RKO (cell line): Measurements from ENCODE around the gene PRDM1.

Experiments used
- DNase-seq: peaks from one replicate; pipeline ENCODE4 v3.0.0-alpha.2; 2016; ENCODE audit warnings: low spot score

PRDM1 gene

DNA sequence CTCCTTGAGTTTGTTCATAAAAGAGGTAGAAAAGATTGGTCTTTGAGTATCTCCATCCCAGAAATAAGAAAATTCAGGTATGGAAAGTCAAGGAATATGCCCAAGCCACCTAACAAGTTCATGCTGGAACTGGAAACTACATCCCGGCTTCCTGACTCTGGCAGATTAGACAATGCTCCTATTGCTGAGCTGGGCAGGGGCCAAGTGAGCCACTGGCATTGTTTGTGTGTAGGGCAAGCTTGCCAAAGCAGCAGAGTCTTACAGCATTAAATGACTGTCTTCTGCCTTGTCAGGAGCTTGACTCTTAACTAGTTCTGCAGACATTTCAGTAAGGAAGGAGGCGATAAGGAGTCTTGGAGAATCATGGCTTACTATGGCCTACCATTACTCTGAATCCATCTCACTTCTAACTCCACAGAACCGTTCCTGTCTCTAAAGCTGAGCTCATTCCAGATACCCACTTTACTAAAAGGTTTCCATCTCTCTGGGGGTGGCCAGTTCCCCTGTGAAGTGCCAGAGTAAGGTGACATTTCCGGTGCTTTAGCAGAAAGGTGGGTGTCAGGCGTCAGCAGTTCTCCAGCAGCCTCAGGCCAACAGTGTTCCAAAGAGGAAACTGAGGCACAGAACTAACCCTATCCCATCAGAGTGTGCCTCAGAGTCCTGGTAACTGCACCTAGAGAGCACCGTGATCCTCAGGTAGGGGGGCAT, 30.1 kb downstream of the PRDM1 start:
- no peak for DNase-seq

DNA sequence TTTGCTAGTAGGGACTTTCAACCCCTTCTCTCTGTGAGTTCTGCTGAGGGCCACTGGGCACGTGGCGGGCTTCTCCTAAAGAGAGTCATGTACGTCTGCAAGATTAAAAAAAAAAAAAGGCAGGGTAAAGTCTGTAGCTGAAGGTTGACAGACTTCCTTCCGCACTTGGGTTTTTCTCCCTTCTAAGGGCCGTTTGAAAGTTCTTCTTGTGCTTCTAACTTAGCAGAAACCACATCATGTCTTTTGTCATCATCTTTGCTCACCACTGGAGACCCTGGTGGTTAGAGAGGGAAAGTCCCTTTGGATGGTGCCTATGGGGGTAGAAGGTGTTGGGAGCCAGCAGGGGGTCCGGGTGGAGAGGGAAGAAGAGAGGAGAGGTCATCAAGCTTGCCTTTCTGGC, 31.4 kb downstream of the PRDM1 start:
- no peak for DNase-seq

DNA sequence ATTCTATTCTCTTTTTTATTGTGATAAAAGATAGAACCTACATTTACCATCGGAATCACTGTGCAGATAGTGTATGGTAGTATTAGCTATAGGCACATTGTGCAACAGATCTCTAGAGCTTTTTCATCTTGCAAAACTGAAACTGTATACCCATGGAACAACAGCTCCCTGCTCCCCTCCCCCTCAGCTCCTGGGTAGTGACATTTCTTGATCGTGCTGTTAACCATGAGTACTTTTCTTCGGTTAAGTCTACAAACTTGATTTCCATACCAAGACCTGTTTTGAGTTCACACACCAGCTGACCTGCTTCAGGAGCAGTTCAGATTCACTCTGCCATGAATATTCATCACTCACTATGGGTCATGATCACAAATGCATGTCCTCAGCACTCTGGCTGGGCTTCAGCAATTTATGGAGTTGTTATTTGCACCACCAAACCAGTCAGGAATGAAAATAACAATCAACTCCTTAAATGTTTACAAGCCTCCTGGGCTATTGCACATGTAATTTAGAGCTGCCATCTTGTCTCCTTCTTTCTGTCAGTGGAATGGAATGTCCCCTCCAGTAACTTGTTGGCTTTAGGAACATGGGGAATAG, 32.8 kb downstream of the PRDM1 start:
- no peak for DNase-seq

DNA sequence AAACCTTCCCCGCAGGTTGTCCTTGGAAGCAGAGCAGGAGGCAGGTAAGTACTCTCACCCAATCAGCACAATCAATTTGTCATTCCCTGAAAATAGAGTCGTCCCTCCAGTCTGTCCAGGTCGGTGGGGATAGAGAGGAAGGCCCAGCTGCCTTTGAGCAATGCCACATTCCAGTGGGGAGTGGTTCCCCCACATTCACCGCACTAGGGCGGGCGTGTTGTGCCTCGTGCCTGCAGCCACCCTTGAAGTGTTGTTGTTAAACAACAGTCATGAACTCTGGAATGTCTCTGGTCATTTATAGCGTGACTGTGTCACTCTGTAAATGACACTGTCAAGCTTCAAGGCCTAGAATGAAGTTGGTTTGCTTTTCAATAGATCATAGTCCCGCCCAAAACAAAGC, 33.4 kb downstream of the PRDM1 start:
- DNase-seq: no peak

DNA sequence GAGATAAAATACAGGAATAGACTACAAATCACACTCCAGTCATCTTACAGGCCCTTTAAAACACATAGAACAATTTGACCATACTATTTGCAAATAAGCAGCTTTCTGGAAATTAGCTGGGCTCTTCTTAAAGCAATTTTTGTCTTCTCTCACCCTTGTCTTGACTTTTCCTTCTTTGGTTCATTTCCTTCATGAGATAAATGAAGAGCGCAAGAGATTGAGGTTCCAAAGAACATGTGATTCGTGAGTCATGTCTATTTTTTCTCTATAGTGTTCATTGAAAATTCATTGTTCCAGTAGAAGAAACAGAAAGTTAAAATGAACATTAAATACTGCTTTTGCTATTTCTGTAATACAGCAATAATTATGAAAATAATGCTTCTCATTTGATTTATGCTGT, 33.9 kb downstream of the PRDM1 start:
- DNase-seq: no peak

DNA sequence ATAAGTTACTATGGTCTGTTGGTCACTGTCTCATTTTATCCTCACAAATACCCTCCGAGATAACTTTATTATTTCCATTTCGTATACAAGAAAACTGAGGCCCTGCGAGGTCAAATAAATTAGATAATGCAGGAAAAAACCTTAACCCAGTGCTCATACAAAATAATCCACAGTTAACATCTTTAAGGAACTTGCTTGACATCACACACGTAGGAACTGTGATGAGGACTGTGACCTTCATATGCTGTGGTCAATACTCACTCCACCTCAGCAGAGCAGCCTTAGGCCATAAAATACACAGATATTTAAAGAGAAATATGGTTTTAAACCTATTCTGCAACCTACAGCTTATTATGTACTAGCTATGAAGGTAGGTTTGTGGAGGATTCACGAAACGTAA, 34.3 kb downstream of the PRDM1 start:
- no peak for DNase-seq

DNA sequence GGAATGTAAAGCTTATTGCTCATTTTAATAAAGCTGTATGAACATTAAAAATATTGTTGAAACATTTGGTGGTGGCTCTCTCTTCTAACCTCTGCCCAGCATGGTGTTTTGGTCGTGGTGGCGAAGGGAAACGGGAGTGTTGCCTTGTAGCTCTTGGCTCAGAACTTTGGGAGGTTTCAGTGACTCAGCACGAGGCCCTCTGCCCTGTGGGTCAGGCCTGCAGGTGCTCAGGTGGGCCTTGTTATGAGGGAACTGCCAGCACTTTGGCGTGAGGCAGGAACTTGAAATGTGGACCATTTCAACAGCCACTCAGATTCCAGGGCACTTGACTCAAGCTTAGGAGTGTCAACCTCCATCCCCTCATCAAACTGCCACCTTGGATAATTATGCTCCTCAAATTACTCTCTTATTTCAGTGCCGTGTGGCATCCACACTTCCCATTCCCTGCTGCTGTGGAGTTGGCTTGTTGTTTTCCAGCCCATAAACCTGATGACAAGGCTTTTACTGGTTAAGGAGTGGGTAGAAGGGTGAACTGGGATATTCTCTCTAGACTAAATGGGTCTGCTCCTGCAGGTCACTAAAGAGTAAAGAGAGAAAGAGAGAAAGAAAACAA, 36.3 kb downstream of the PRDM1 start:
- no peak for DNase-seq

DNA sequence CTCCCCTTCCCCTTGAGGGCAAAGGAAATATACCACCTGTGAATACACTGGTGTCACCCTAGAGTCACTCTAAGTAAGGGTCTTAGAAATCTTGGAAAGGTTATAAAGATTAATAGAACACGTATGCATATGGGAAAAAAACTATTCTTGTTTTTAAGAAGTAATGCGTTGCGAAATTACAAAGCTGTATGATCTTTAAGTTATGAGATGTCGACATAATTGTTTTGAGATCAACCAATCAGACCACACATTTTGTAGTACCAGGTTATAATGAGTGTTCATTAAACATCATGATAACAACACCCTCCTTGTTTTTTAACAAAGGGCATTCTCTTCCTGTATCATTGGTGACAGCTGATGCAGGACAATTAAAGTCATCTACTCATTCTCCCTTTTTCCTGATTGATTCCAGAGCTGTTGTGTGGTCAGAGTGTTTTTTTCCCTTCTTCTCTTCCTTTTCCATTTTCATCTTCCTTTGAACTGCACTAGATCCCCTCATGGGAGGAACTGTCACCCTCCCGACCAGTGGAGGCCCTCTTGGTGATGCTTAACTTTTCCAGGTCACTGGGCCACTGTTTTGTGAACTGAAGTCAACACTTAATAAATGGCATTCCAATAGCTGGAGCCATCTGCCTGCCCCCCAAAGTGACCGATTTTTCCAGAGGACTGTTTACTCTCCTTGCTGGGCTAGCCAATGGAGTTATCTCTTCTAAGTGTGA, 37.0 kb downstream of the PRDM1 start:
- DNase-seq: no peak

DNA sequence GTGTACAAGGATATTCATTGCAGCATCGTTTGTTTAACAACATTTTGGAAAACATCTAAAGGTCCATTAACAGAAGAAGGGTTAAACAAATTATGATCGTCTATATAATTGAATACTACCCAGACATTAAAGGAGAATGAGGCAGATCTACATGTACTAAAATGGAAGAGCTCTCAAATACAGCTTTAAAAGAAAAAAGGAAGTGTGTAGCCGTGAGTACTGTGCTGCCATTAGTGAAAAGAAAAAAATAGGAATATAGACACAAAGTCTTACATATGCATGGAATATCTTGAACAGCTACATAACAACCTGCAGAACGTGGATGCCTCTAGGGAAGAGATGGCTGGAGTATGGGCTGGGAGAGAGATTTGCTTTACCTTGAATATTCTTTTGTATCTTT, 37.9 kb downstream of the PRDM1 start:
- DNase-seq: no peak

DNA sequence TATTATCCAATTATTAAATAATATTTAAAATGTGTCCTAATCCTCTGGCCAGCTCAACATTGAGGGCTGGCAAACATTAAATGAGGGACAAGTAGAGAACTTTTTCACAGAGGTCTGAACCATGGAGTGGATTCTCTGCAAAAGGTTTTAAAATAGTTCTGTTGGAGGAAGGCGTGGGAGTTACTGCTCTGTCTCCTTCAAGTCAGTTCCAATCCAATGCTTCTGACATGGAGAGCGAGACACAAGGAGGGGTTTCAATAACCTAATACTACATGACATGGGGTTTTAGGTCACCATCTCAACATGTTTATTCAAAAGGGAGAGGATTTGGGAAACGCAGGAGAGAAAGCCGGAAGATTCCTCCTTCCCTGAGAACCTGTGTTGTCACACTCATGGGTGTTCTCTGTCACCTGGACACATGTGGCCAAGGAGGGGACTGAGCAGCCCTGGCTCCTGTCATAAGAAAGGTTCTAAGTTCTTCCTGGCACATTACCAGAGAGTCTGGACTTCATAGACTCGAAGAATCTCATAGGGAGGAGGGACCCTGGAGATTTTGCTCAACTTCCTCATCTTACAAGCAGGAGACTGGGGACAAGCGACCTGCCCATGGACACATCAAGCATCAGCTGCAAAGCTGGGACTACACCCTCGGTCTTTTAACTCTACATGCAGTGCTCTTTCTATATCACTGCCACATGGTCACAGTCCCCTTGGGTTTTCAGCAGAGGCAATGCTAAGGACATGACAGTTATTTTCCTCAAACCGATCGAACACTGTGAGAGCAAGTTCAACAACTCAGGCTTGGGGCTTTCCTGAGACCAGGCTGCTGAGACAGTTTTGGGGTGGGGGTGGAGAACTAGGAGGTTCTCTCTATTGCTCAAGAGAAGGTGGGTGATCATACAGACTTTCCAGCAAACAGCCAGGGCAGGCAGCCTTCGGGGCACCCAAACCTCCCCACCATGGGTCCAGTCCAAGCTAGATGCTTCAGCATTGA, 38.6 kb downstream of the PRDM1 start:
- no peak for DNase-seq

DNA sequence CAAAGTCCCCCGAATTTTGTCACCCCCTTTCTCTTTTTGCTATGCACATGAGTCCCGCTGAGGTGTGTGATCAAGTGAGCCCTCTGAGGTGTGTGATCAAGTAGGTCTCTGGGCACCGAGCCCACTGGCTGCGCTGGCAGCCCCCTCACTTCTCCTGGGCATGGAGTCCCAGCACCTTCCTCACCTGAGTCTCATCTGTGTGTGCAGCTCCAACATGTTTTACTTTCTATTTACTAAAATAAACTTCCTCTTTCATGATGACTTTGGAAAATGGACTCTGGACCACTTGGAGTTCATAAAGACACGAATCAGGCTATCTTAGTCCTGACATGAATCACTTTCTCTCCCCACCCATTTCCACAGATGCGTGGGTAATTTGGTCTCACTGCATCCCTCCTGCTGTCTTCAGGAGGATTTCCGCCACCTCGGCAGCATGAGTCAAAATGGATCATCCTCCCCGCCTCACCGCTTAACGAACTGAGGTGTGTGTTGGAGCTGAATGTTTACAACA, 39.8 kb downstream of the PRDM1 start:
- no peak for DNase-seq

DNA sequence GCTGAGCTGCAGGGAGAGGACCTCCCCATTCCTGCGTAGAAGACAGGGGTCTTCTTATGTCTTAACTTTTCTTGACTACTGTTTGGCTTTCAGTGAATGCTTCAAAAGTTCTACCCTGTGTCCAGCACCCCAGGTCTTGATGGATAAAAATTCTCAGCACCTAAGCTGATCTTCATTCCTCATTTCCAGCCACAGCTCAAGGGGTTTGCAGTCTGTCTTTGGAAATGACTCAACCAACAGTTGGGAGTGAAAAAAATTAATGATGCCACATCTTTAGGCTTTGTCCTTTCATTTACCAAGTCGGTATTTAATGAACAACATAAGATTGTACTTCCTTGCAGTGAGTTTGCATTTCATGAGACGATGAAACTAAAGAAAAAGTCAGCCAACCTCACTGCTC, 40.3 kb downstream of the PRDM1 start:
- no peak for DNase-seq

DNA sequence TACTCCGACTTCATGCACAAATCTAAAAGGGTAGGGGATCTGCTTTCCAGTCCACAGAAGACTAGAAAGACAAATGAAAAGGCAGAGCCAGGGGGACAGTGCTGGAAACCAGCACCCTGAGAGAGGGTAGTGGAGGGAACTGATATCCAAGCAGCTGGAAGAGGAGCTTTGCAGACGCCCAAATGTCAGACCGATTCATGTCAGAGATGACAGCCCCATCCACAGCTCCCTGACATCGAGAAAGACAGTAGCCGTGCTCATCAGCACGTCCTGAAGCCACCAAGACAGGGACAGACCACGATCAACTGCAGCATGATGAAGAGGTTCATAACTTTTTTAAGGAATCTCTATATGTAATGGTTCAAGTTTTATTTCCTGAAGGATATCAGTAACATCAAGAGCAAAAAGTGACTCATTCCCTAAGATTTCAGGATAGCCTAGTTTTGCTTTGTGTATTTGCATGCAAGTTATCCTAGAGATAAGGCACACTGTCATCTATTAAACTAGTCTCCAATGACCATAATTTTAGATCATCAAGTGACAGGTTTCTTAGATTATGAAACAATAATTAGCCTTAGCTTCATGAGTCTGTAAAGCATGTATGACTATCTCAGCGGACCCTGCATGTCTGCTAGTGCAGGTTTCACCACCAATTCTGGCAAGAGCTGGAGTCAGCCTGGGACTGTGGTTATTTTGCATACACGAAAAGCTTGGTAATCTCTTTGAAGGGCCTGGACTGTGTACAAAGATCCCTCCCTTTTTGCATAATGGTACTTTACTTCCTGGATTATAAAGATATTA, 43.0 kb downstream of the PRDM1 start:
- peak; percentile 1 for DNase-seq

DNA sequence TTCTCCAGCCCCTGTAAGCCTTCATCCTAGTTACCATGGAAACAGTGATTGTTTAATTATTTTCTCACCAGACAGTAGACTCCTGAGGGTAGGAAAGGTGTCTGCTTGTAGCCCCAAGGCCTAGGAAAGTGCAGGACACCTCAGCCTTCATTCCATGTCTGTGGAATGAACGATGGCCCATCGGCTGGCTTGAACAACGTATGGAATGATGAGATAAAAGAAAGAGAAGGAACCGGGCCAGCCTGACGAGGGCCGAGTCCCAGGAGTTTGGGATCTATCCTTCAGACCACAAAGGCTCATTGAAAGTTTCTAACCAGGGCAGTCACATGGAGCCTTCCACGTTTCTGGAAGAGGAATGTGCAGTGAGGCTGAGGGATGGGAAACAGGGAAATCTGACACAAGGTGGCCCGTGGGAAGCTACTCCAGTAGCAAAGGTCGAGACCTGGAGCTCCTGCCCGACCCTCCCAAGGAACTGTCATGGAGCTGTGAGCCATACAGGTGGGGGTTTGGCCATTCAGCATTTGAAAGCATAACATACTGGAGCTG, 46.1 kb downstream of the PRDM1 start:
- DNase-seq: no peak

DNA sequence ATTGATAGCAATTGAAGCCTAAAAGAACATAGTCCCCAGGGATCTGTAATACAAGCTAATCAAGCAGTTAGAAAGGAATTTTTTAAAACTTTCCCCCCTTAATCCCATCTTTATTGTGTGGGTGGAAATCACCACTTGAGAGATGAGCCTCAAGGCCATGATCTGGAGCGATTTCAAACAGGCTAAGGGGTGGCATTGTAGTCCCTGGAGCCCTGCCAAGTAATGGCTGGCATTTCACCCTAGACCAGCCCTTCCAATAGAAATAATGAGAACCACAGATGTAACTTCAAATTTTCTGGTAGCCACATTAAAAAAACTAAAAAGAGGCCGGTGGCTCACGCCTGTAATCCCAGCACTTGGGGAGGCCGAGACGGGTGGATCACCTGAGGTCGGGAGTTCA, 46.9 kb downstream of the PRDM1 start:
- no peak for DNase-seq

DNA sequence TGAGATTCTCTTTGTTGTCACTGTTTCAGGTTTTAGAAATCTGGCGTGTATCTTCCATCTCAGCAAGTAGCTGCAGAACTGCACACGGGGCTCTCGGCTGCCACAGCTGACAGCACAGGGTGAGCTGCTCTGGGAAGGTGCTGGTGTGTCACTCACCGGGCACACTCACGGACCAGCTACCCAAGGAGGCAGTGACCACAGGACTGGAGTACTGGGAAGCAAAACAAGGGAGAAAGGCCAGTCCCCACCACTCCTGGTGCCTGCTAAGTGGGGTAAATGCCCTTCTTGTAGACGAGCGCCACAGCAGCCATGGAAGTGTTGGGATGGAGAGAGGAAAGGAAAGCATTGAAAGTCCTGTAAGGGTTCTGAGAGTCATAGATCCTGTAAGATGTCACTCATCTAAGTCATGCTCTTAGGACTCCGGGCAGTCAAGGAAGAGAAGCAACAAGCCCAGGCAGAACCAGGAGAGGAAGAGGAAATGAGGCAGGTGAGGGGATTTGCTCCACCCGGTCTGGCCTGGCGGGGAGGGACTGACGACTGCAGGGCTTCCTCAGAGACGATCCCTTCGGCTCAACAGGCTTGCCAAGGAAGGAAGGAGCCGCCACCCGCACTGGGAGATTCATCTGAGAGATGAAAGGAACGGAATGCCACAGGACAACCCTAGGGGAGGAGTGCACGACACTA, 48.1 kb downstream of the PRDM1 start:
- no peak for DNase-seq

DNA sequence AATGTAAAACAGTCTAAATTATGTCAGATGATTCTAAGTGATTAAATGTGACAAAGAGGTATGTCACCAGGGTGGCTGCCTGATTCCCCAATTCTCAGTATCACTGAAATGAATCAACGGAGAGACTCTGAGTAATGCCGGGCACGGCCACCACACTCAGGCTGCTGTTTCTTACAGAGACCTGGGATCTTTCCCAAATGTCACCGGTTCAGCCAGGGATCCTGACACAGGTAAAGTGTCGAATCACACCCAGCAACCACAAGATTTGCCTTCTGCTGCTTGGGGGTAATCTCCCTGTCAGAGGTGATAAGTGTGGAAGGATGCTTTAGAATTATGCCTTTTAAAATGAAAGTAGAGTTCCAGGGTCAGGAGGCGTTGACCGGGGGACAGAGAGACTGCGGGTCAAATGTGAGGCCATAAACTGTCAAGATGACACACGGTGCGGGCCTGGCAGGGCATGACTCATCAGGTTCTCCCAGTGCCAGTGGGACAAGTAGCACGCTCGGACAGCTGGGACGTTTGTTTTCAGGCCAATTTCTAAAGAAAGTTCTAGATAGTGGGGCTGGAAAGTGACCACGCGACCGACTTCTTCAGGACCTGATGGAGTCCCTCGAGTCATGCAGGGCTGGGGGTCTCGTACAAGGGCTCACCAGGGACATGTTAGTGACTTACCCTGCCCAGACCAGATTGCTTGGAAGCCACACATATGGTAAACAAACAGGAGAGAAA, 48.9 kb downstream of the PRDM1 start:
- DNase-seq: peak; percentile 65

DNA sequence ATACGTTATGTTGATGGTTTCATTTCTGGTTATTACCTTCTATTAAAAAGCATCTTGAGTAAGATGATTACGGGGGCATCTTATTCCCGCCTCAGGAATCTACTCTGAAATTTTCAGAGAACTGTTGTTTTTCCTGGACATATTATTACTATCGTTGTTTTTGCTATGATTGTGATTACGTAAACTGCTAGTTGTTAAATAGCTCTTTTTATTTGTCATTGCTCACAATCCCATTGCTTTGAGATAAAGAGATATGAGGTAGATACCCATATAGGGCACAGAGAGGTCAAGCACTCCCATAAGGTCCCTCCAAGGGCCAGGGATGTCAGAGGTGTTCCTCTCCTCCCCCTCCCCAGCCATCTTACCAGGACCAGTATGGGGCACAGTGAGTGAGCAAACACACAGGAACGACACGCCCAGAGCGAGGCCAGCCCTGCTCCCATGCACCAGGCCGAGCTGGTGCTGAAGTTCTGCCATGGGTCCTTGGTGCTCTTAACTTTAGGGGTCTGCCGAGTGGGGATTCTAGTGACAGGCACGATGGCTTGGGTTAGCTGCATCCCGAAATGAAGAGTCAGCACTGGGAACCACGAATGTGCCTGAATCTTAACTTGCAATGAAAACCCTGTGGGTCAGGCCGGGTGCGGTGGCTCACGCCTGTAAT, 49.9 kb downstream of the PRDM1 start:
- DNase-seq: no peak

DNA sequence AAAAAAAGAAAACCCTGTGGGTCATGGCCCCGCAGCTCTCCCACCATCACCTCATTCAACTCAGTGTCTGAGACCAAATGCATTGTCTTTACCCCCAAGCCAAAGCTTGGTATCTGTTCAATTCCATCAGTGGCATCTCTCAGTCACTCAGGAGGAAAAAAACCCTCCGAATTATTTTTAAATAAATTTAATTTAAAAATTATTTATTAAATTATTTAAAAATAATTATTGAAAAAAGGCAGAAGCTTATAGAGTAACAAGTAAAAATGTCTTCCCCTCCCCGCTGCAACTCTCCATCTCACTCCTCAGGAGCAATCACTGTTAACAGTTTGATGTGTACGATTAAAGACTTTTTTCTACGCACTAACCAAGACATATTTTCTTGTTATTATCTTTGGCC, 50.7 kb downstream of the PRDM1 start:
- no peak for DNase-seq
